ENCODE results near the gene SLC10A7. TPM values are rescaled to one million over a fixed set of nuclear protein-coding genes. Genes with fewer than 3 reads are reported as not detected.

SLC10A7 gene
- total RNA-seq, 4 donors from 2014 or later, result 12.0 to 56.1 (median 15.9) TPM

DNA sequence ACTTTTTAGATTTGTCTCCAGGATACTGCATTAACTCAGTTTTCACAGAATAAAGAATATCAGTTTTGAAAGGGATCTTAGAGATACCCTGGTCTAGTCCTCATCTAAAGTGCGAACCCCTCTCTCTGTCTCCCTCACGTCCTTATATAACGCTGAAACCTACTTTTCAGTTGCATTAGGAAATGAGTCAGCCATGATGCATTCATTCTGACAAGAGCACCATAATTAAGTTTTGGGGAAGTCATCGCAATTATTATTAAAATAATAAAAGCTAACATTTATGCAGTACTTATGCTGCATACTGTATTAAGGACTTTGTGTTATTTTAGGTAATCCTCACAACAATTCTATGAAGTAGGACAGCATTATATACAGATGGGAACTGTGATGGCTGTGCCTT, 191.3 kb downstream of the SLC10A7 start:
- H3K9me3 ChIP-seq, result no peaks in the 10 kb centered on the region
- H3K27ac ChIP-seq, result no peak overlapping the region
- WGBS, 2 donors (ENCODE audit: low coverage in 1 of 2), result 60 to 84% methylated on average over 4 of the region's 4 CpGs
- in situ Hi-C loops (cut with MboI; ENCODE audit: low pct_ligation_motif_present in 1 of 4, low pct_unique_long_range_greater_than_20kb in 1 of 4, low sequenced_read_pairs in 3 of 4) (loop anchor here (25.0 kb wide), 2 partner anchors 582 to 757 kb away; no protein-coding TSS in a partner anchor), intact Hi-C loops (cut with DNase I; ENCODE audit: low total_unique reads) (no loop called here)
- no peak for DNase-seq
- H3K4me1 ChIP-seq, result peaks cover 0 to 10% (median 2%) of the 10 kb centered on the region in 4 donors
- H3K4me3 ChIP-seq, result no peak overlapping the region
- H3K36me3 ChIP-seq, result no peaks in the 10 kb centered on the region
- H3K27me3 ChIP-seq, result no peaks in the 10 kb centered on the region
- TF ChIP-seq, protein P1, sequence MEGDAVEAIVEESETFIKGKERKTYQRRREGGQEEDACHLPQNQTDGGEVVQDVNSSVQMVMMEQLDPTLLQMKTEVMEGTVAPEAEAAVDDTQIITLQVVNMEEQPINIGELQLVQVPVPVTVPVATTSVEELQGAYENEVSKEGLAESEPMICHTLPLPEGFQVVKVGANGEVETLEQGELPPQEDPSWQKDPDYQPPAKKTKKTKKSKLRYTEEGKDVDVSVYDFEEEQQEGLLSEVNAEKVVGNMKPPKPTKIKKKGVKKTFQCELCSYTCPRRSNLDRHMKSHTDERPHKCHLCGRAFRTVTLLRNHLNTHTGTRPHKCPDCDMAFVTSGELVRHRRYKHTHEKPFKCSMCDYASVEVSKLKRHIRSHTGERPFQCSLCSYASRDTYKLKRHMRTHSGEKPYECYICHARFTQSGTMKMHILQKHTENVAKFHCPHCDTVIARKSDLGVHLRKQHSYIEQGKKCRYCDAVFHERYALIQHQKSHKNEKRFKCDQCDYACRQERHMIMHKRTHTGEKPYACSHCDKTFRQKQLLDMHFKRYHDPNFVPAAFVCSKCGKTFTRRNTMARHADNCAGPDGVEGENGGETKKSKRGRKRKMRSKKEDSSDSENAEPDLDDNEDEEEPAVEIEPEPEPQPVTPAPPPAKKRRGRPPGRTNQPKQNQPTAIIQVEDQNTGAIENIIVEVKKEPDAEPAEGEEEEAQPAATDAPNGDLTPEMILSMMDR (IDR thresholded peaks at IDR 0.05), result no peak
- TF ChIP-seq EP300 (IDR thresholded peaks at IDR 0.05; ENCODE audit: low read depth) (no peak), POLR2AphosphoS5 (IDR thresholded peaks at IDR 0.05) (no peak), POLR2A (IDR thresholded peaks at IDR 0.05) (no peak)

DNA sequence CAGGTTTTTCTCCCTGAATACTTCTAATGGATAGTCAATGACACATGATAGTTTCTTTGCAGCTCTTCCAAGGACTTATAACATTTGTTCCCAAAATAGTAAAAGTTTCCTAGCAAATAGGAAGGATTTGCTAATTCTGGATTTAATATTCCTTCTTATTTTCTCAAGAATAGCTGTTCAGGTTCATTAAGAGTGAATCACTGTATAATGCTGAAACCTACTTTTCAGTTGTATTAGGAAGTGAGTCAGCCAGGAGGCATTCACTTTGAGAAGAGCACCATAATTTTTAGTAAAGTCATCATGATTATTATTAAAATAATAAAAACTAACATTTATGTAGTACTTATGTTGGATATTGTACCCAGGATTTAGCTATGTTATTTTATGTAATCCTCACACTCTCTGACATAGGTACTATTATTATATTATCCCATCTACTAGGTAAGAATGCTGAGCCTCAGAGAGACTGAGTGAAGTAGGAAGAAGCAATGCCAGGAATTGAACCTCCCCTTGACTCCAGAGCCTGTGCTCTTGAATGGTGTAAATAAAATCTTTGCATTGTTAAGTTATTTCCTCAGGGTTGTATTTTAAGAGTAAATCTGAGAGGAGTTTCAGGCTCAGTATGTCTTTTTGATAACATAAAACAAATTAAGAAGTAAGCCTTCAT, 192.6 kb downstream of the SLC10A7 start:
- peaks cover 0 to 7% (median 0%) of the 10 kb centered on the region in 4 donors for H3K36me3 ChIP-seq
- H3K9me3 ChIP-seq, result no peaks in the 10 kb centered on the region
- TF ChIP-seq EP300 (IDR thresholded peaks at IDR 0.05; ENCODE audit: low read depth) (no peak), POLR2AphosphoS5 (IDR thresholded peaks at IDR 0.05) (no peak), POLR2A (IDR thresholded peaks at IDR 0.05) (no peak)
- TF ChIP-seq, protein P1 (IDR thresholded peaks at IDR 0.05), result no peak
- no peak overlapping the region for H3K4me3 ChIP-seq
- in situ Hi-C loops (cut with MboI; ENCODE audit: low pct_ligation_motif_present in 1 of 4, low pct_unique_long_range_greater_than_20kb in 1 of 4, low sequenced_read_pairs in 3 of 4) (loop anchor here (25.0 kb wide), 2 partner anchors 583 to 758 kb away; no protein-coding TSS in a partner anchor), intact Hi-C loops (cut with DNase I; ENCODE audit: low total_unique reads) (no loop called here)
- peaks cover 0 to 10% (median 2%) of the 10 kb centered on the region in 4 donors for H3K4me1 ChIP-seq
- no peaks in the 10 kb centered on the region for H3K27me3 ChIP-seq
- no peak overlapping the region for H3K27ac ChIP-seq
- DNase-seq, result no peak

DNA sequence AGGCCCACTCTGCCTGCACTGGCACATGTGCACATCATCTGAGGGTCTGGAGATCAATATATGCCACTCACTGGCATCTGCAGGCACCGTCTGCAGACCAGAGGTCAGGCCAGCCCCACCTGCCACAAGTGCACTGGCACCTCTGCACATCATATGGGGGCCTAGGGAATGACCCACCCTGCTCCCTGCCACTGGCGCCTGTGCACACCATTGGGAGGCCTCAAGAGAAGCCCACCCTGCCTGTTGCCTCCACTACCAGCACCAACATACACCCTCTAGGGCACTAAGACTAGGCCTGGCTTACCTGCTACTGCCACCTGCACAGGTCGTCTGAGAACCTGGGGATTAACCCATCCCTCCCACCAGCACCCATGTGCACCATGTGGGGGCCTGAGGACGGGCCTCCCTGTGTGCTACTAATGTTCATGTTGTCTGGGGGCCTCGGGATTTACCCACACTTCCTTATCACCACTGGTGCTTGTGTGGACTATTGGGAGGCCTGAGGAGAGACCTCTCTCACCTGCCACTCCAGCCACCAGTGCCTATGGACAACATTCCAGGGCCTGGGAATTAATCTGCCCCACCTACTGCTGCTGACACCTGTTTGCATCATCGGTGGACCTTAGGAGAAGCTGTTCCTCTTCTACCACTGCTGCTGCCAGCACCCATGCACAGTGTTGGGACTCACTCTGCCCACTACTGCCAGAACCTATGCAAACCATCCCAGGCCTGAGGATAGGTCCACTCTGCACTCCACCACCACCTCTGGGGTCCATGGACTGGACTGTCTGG, 193.7 kb downstream of the SLC10A7 start:
- Histone ChIP-seq H3K27ac (no peak overlapping the region), H3K4me1 (no peaks in the 10 kb centered on the region), H3K36me3 (peaks cover 0 to 7% (median 0%) of the 10 kb centered on the region in 4 donors), H3K27me3 (no peaks in the 10 kb centered on the region), H3K4me3 (no peak overlapping the region), H3K9me3 (no peaks in the 10 kb centered on the region)
- no peak for TF ChIP-seq POLR2A (IDR thresholded peaks at IDR 0.05)
- no peak for TF ChIP-seq EP300 (IDR thresholded peaks at IDR 0.05; ENCODE audit: low read depth)
- TF ChIP-seq, protein P1 (IDR thresholded peaks at IDR 0.05), result no peak
- no peak for TF ChIP-seq POLR2AphosphoS5 (IDR thresholded peaks at IDR 0.05)
- 93% methylated on average over 6 of the region's 6 CpGs; no CpG with 5 or more reads in 1 of the 2 donors for WGBS, 2 donors (ENCODE audit: low coverage in 1 of 2)
- DNase-seq, result no peak
- intact Hi-C loops (cut with DNase I; ENCODE audit: low total_unique reads) (no loop called here), in situ Hi-C loops (cut with MboI; ENCODE audit: low pct_ligation_motif_present in 1 of 4, low pct_unique_long_range_greater_than_20kb in 1 of 4, low sequenced_read_pairs in 3 of 4) (loop anchor here (25.0 kb wide), 2 partner anchors 584 to 759 kb away; no protein-coding TSS in a partner anchor)

DNA sequence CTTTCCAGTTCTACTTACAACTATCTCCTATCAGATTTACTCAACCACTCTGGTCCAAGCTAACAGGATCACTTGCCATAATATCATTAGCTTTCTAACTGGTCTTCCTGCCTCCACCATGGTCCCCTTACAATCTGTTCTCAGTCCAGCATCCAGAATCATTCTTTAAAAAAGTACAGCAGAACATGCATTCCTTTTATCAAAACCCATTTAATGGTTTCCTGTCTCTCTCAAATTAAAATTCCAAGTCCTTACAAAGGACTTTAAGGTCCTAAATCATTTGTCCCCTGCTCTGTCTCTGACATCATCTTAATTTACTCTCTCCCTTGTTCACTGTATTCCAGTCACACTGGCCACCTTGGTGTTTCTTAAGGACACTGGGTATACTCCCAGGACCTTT, 202.8 kb downstream of the SLC10A7 start:
- H3K4me3 ChIP-seq, result no peak overlapping the region
- intact Hi-C loops (cut with DNase I; ENCODE audit: low total_unique reads), result no loop called here
- no peaks in the 10 kb centered on the region for H3K36me3 ChIP-seq
- H3K9me3 ChIP-seq, result no peaks in the 10 kb centered on the region
- in situ Hi-C loops (cut with MboI; ENCODE audit: low pct_ligation_motif_present in 1 of 4, low pct_unique_long_range_greater_than_20kb in 1 of 4, low sequenced_read_pairs in 3 of 4), result no loop called here
- TF ChIP-seq EP300 (IDR thresholded peaks at IDR 0.05; ENCODE audit: low read depth), result no peak
- no peak for TF ChIP-seq POLR2A (IDR thresholded peaks at IDR 0.05)
- no peak for TF ChIP-seq POLR2AphosphoS5 (IDR thresholded peaks at IDR 0.05)
- H3K27ac ChIP-seq, result no peak overlapping the region
- no peaks in the 10 kb centered on the region for H3K4me1 ChIP-seq
- no peak for DNase-seq
- H3K27me3 ChIP-seq, result no peaks in the 10 kb centered on the region
